ENCODE results near the gene MTMR6.

MTMR6 gene

DNA sequence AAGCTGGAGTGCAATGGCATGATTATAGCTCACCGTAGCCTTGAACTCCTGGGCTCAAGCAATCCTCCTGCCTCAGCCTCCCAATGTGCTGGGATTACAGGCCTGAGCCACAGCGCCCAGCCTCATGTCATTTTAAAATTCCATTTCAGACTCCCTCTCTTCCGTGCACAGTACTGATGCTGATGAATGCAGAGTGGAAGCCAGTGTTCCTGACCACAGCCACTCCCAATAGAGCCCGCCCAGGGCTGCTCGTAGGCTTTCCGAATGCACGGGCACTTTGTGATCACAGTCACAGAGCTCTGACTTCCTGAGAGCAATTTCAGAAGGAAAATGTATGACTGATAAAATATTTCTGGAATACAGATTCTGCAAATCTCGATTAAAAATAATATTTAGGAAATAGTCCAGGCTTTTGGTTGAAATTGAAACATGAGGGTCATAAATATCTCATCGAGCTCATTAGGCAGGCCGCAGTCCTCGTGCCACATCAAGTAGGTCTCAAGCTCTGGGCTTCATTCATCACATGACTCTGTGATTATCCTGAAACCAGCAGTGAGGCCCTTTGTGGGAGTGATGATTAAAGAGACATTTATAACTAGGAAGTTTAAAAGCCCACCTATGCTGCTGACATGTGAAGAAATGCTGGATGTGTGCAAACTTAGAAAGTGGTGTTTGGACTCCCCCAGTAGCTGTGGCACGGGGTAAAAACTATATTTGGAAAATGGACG, 76.3 kb downstream of the MTMR6 start:
- Histone ChIP-seq H3K27me3 (ENCODE audit: control insufficient read depth, insufficient read depth, low read length) (no peaks in the 10 kb centered on the region), H3K9me3 (ENCODE audit: control insufficient read depth, low read length) (no peaks in the 10 kb centered on the region), H3K4me3 (ENCODE audit: low read length) (no peak overlapping the region), H3K9ac (ENCODE audit: low read length) (no peak overlapping the region), H3K36me3 (ENCODE audit: control insufficient read depth, insufficient read depth, low read length) (no peaks in the 10 kb centered on the region), H3K4me1 (ENCODE audit: control insufficient read depth, insufficient read depth, low read length) (no peaks in the 10 kb centered on the region)

DNA sequence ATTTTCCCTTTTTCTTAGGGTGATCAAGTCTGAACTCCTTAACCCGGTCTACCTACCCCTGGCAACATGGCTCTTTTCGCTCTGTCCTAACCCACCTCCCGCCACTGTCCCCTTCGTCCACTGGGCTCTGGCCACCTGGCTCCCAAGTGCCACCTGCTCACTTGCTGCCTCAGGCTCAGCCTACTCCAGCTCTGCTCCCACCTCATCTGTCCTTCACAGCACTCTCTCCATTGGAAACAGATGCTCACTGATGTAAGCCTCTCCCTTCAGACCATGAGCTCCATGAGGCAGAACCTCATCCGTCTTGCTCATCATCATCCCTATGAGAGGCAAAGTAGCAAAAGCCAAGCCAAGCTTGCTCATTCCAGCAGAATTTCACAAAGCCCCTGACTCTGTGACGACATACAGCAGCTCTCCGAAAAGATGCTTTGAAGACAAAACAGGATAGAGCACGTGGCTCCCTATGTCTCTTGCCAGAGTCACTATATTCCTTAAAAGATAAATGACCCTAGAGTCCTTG, 79.9 kb downstream of the MTMR6 start:
- Histone ChIP-seq H3K4me3 (ENCODE audit: low read length) (no peak overlapping the region), H3K36me3 (ENCODE audit: control insufficient read depth, insufficient read depth, low read length) (no peaks in the 10 kb centered on the region), H3K27me3 (ENCODE audit: control insufficient read depth, insufficient read depth, low read length) (no peaks in the 10 kb centered on the region), H3K9me3 (ENCODE audit: control insufficient read depth, low read length) (no peaks in the 10 kb centered on the region), H3K4me1 (ENCODE audit: control insufficient read depth, insufficient read depth, low read length) (no peaks in the 10 kb centered on the region), H3K9ac (ENCODE audit: low read length) (no peak overlapping the region)

DNA sequence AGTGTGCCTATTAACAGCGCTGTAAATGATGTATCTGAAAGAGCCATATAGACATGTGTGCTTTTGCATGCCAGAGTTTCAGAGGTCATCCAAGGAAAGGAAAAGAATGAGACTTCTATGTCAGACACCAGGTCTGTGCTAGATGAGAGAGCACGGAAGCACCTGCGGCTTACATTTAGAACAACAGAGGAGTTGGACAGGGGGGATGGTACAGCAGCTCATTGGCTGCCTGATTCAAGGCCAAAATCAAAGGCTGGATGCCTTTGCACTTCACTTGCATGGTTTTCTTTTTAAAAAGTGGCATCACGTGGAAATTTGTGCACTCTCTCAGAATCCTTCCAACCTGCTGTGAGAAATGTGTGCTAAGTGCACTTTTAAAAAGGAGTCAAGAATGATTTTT, 82.4 kb downstream of the MTMR6 start:
- Histone ChIP-seq H3K36me3 (ENCODE audit: control insufficient read depth, insufficient read depth, low read length) (no peaks in the 10 kb centered on the region), H3K9me3 (ENCODE audit: control insufficient read depth, low read length) (no peaks in the 10 kb centered on the region), H3K4me1 (ENCODE audit: control insufficient read depth, insufficient read depth, low read length) (no peaks in the 10 kb centered on the region)

DNA sequence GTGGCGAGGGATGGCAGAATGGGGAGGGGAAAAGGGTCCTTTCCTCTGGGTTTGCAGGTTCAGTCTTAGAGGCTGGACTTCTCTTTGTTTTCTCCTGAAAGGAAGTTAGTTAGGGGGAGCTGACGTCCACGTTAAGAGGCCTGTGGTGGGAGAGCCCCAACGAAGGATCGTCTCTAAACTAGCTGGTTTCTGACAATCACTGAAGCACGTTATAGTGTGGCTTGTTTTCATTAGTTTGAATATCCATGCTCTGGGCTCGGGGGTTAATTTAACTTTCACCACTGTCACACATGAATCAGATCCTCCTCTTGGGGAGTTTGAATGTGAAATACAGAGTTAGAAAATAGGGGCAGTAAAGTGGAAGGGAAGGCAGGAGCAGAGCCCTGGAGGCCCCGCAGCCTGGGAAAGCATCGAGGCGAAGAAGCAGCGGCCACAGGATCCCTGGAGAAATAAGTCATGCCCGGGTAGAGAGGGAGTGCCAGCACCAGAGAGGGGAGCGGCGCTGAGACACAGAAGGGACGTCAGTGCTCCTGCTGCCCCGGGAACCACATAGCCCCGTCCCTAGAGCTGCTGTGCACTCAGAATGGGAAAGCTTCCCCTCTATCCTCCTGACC, 84.1 kb downstream of the MTMR6 start:
- H3K9ac ChIP-seq (ENCODE audit: low read length): no peak overlapping the region
- H3K4me1 ChIP-seq (ENCODE audit: control insufficient read depth, insufficient read depth, low read length): no peaks in the 10 kb centered on the region
- no peak overlapping the region for H3K4me3 ChIP-seq (ENCODE audit: low read length)
- no peaks in the 10 kb centered on the region for H3K9me3 ChIP-seq (ENCODE audit: control insufficient read depth, low read length)
- H3K27me3 ChIP-seq (ENCODE audit: control insufficient read depth, insufficient read depth, low read length): peaks cover 5% of the 10 kb centered on the region
- no peaks in the 10 kb centered on the region for H3K36me3 ChIP-seq (ENCODE audit: control insufficient read depth, insufficient read depth, low read length)

More for the DNA sequence above, 82.4 kb downstream of the MTMR6 start:
- Histone ChIP-seq H3K9ac (ENCODE audit: low read length) (no peak overlapping the region), H3K27me3 (ENCODE audit: control insufficient read depth, insufficient read depth, low read length) (no peaks in the 10 kb centered on the region), H3K4me3 (ENCODE audit: low read length) (no peak overlapping the region)

DNA sequence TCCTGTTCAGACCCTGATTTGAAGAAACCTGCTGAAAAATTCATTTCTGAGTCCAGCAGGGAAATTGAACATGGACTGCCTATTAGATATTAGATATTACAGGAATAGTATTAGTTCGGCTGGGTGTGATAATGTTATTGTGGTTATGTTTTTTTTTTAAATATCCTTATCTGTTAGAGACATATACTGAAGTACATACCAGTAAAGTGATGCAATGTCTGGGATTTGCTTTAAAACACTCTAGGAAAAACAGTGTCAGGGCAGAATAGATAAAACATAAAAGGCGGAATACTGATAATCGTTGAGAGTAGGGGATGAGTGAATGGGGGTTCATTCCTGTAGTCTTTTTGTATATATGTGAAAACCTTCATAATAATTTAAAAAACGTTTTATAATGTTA, 86.5 kb downstream of the MTMR6 start:
- Histone ChIP-seq H3K9me3 (ENCODE audit: control insufficient read depth, low read length) (no peaks in the 10 kb centered on the region), H3K4me1 (ENCODE audit: control insufficient read depth, insufficient read depth, low read length) (no peaks in the 10 kb centered on the region), H3K4me3 (ENCODE audit: low read length) (no peak overlapping the region), H3K27me3 (ENCODE audit: control insufficient read depth, insufficient read depth, low read length) (peaks cover 5% of the 10 kb centered on the region), H3K36me3 (ENCODE audit: control insufficient read depth, insufficient read depth, low read length) (no peaks in the 10 kb centered on the region), H3K9ac (ENCODE audit: low read length) (no peak overlapping the region)

DNA sequence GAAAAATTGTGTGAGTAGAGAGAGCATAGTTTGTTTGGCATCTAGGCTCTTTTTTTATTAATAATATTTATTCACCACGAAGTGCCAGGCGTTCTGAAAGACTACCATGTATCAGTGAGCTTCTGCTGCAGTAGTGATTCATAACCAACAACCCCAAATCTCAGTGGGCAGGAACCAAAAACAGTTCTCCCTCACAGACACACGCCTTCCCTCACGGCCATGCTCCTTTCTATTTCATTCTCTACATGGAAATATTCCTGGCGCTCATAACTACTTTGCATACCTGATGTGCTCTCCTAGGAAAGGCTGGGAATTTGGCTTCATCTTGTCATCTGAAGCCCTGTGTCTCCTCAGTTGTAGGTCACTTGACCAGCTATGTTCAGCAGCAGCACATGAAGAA, 88.6 kb downstream of the MTMR6 start:
- Histone ChIP-seq H3K4me3 (ENCODE audit: low read length) (no peak overlapping the region), H3K4me1 (ENCODE audit: control insufficient read depth, insufficient read depth, low read length) (no peaks in the 10 kb centered on the region), H3K36me3 (ENCODE audit: control insufficient read depth, insufficient read depth, low read length) (no peaks in the 10 kb centered on the region), H3K9me3 (ENCODE audit: control insufficient read depth, low read length) (no peaks in the 10 kb centered on the region), H3K9ac (ENCODE audit: low read length) (no peak overlapping the region), H3K27me3 (ENCODE audit: control insufficient read depth, insufficient read depth, low read length) (peaks cover 5% of the 10 kb centered on the region)

DNA sequence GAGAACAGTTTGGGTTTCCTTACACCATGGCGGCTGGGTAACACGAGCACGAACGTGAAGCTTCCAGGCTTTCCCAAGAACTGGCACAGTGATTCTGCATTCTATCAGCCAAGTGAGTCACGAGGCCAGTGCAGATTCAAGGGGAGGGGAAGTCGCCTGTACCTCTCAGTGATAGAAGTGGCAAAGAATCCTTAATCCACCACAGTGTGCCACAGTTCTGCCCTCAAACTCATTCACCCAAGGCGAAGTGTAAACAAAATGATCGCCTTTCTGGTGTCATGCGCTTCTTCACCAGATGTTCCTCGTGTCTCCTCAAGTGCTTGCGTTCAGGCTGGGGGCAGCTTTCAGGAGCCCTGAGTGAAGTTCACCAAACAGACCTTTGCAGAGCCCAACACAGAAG, 90.3 kb downstream of the MTMR6 start:
- no peak overlapping the region for H3K4me3 ChIP-seq (ENCODE audit: low read length)
- no peaks in the 10 kb centered on the region for H3K9me3 ChIP-seq (ENCODE audit: control insufficient read depth, low read length)
- no peaks in the 10 kb centered on the region for H3K36me3 ChIP-seq (ENCODE audit: control insufficient read depth, insufficient read depth, low read length)
- no peak overlapping the region for H3K9ac ChIP-seq (ENCODE audit: low read length)
- peaks cover 5% of the 10 kb centered on the region for H3K27me3 ChIP-seq (ENCODE audit: control insufficient read depth, insufficient read depth, low read length)
- no peaks in the 10 kb centered on the region for H3K4me1 ChIP-seq (ENCODE audit: control insufficient read depth, insufficient read depth, low read length)
